ENCODE results near the gene IL17D.

DNA sequence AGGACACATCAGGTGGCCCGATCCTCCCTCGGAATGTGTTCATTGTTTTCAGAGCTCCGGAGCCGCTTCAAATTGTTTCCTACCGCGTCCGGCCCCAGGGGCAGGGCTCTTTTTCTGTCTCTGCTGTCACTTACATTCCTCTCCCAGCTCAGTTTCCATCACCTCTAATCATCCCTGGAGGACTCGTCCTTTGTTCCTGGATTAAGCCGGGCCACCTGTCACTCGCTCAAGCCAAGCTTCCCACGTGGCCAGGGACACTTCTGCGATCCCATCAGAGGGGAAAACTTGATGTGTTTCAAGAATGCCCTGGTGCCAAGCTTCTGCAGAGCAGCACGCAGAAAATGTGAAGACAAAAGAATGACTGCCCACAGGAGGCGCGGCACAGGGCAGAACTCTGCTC, 13.5 kb downstream of the IL17D start:
- TF ChIP-seq YY1 (IDR thresholded peaks at IDR 0.05; ENCODE audit: insufficient read depth, insufficient read length) (no peak), ZNF274 (IDR thresholded peaks at IDR 0.05; ENCODE audit: low read depth, low read length) (no peak), SUZ12 (IDR thresholded peaks at IDR 0.05; ENCODE audit: extremely low read depth, insufficient read depth, insufficient read length) (no peak)

All from NT2/D1 (cell line).